PFSK-1 (cell line): ENCODE data around the gene CCDC110.

ENCODE experiments used
- FOXP2 ChIP-seq: optimal IDR thresholded peaks from 2 replicates; pipeline ENCODE3; 2011; ENCODE audit warnings: borderline replicate concordance, control low read depth, inconsistent platforms; ENCODE audit not compliant: insufficient read depth; ENCODE audit errors: extremely low read length, extremely low read depth
- POLR2AphosphoS5 ChIP-seq: IDR thresholded peaks from 2 replicates; pipeline ENCODE4 v1.6.1; 2012; ENCODE audit warnings: low read depth, mild to moderate bottlenecking, control low read depth, low read length, moderate library complexity
- SIN3A ChIP-seq: IDR thresholded peaks from 2 replicates; pipeline ENCODE4 v1.6.1; 2012; ENCODE audit warnings: mild to moderate bottlenecking, low read length, moderate library complexity, borderline replicate concordance; ENCODE audit not compliant: insufficient read depth
- TAF1 ChIP-seq: IDR thresholded peaks from 2 replicates; pipeline ENCODE4 v1.6.1; 2012; ENCODE audit warnings: low read length, control low read depth, borderline replicate concordance; ENCODE audit not compliant: insufficient read depth
- TF ChIP-seq, protein P1 (sequence below), 2 experiments: IDR thresholded peaks; 2 replicates each; pipeline versions ENCODE4 v1.6.1 to v1.8.0; 2011 to 2012; ENCODE audit warnings: low read depth in 2 of 2, low read length in 2 of 2, control low read depth in 1 of 2, inconsistent platforms in 1 of 2, mild to moderate bottlenecking in 1 of 2, moderate library complexity in 1 of 2; ENCODE audit not compliant: insufficient read depth in 1 of 2

CCDC110 gene

DNA sequence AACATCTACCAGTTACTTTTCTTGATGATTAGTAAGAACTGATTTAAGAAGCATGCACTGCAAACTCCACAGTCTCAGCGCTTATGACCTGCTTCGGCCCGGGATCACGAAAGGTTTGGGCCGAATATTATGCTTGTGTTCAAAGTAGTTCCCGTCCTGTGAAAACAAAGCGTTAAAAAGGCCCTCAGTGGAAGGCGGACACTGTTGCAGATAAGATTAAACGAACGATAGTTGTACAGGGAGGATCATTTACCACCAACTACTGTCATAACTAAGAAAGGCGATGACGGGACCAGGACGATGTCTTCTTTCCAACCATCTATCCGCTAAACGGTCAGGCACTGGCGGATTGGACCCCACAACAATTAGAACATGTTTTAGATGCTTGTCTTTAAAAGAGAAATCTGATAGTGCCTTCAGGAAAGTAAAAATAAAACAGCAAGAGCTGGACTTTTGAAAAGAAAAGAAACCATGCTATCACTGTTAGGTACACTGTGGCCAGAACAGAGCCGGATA lies 42.7 kb upstream of the CCDC110 start:
- TF ChIP-seq, protein P1, sequence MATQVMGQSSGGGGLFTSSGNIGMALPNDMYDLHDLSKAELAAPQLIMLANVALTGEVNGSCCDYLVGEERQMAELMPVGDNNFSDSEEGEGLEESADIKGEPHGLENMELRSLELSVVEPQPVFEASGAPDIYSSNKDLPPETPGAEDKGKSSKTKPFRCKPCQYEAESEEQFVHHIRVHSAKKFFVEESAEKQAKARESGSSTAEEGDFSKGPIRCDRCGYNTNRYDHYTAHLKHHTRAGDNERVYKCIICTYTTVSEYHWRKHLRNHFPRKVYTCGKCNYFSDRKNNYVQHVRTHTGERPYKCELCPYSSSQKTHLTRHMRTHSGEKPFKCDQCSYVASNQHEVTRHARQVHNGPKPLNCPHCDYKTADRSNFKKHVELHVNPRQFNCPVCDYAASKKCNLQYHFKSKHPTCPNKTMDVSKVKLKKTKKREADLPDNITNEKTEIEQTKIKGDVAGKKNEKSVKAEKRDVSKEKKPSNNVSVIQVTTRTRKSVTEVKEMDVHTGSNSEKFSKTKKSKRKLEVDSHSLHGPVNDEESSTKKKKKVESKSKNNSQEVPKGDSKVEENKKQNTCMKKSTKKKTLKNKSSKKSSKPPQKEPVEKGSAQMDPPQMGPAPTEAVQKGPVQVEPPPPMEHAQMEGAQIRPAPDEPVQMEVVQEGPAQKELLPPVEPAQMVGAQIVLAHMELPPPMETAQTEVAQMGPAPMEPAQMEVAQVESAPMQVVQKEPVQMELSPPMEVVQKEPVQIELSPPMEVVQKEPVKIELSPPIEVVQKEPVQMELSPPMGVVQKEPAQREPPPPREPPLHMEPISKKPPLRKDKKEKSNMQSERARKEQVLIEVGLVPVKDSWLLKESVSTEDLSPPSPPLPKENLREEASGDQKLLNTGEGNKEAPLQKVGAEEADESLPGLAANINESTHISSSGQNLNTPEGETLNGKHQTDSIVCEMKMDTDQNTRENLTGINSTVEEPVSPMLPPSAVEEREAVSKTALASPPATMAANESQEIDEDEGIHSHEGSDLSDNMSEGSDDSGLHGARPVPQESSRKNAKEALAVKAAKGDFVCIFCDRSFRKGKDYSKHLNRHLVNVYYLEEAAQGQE (IDR thresholded peaks at IDR 0.05; ENCODE audit: insufficient read depth in 1 of 2, low read depth in 2 of 2, low read length in 2 of 2) = no peak
- TF ChIP-seq TAF1 (no peak), FOXP2 (no peak), POLR2AphosphoS5 (no peak), SIN3A (no peak)

DNA sequence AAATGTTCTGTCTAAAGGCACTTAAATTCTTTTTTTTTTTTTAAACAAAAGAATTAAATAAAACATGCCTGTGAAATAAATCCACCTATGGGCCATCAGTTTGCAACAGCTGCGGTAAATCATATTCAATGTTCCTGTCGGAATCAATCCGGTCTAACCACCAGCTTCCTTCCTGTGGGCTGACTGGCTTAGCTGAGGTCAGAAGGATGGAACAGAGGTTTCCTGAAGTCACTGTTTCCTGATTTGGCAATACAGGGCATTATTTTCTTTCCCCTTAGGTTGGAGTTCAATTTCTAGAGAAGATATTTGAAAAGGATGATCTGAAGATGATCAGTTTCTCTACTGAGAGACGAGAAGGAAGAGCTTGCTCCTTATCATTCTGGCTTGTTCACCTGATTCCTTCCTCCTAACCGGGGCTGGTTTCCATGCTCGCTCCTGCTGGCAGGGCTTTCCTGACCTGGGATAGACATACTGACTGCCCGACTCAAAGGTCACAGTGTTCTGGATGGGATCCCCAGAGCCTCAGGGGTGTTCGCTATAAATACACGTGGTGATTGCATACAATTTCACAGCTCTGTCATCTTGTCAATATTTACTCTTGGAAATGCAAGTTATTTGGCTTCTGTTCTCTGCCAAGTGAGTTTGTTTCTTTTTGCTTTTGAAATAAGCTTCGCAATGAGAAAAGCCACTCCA lies 42.1 kb upstream of the CCDC110 start:
- TF ChIP-seq SIN3A (no peak), TAF1 (no peak), POLR2AphosphoS5 (no peak), FOXP2 (no peak)
- TF ChIP-seq, protein P1 (IDR thresholded peaks at IDR 0.05; ENCODE audit: insufficient read depth in 1 of 2, low read depth in 2 of 2, low read length in 2 of 2) = no peak

DNA sequence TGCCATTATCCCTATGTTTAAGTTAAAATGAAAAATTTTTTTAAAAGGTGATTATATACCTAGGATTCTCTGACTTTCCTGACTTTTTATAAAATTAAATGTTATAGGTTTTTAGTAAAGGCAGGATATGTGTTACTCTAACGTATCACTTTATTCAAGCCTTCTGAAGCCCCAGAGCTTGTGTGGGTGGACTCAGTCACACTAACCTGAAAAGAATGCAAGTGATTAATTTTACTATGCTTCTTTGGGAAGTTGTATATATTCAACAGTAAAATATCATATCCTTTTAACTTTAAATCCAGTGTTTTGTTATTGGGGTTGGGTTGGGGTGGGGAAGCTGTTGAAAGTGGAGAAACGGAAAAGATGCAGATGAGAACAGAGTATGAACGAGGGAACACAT lies 41.0 kb upstream of the CCDC110 start:
- TF ChIP-seq, protein P1 (IDR thresholded peaks at IDR 0.05; ENCODE audit: insufficient read depth in 1 of 2, low read depth in 2 of 2, low read length in 2 of 2) = no peak
- TF ChIP-seq SIN3A (no peak), FOXP2 (no peak)

DNA sequence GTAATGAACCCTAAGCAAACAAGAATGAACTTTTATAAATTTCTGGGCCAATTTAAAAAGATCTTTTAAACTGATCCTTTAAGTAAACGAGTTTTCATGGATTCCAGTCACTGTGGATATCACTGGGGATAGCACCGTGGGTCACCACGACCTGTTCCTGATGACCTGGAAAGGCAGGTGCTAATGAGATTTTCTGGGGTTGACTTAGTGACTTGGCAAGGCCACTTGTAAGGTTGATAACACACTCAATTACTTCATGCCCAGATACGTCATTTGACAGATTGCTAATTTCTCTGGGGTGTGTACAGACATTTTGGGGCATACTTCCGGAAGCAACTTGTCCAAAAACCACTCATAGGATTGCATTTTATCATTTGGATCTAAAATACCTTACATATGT lies 39.3 kb upstream of the CCDC110 start:
- no peak for TF ChIP-seq SIN3A

DNA sequence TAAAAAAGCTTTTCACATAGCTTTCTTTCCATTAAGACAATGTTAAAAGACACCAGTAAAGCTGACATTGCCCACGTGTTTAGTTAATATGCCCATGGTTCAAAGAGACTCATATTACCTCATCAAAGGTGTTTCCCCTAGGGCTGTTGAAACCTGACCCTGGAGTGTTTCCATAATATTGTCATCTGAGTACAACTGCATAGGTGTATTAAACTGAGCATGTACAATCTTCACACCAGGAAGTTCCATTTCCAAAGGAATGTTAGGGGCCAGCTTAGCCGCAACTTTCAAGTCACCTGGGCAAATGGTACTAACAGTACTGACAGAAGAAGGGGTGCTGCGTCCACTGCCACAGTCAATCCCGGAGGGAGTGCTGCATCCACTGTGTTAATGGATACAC lies 36.6 kb upstream of the CCDC110 start:
- TF ChIP-seq TAF1 (no peak), FOXP2 (no peak), SIN3A (no peak), POLR2AphosphoS5 (no peak)
- TF ChIP-seq, protein P1 (IDR thresholded peaks at IDR 0.05; ENCODE audit: insufficient read depth in 1 of 2, low read depth in 2 of 2, low read length in 2 of 2) = no peak
